Measurements from ENCODE around the gene ZNF267.
"Not testable (repeated sequence)": the region's sequence is repeated elsewhere in the genome, so short reads cannot be mapped to it uniquely, and the experiment has no call there.

The ZNF267 gene

DNA sequence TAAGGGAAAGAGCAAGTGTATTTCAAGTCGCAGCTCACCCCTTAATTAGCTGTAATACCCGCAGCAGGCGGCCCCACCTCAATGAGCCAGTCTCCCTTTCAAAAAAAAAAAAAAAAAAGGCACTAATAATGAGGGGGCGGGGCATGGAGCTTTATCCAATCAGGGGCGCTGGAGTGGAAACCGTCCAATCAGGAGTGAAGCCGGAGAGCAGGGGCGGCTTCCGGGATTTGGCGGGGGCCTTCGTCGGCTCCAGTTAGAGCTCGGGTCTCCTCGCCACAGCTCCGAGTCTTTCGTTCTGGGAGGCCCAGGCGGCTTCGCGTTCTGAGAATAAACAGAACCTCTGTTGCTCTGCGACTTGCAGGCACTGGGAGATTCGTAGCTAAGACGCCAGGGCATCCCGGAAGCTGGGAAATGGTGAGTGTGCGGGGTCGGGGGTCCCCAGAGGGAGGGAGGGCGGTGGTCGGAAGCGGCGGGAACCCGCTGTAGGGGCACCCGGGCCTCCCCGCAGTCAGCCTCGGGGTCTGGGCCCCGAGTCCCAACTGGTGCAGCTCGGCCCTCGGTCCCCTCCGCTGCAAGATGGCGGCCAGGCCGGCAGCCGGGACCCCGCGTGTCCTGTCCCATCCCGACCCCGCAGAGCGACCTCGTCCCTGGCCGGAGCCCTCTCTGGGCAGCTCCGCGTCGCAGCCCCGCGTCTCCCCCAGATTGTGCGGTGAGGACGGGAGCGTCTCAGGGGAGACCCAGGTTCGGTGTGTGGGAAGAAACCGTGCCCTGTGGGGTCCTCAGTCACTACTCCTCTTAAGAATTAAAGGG, at the start of gene ZNF267:
Gene ZNF267, plus strand, starts transcription at position 252 of the 810 bp plus-strand sequence. Its CDS starts 160 bp downstream, at position 412.
- no peak for TF ChIP-seq GATA1 (IDR thresholded peaks at IDR 0.05; ENCODE audit: low read depth, low read length)
- TF ChIP-seq POLR2A (IDR thresholded peaks at IDR 0.05; ENCODE audit: low read length): peak; percentile 85
- peak; percentile 93 to 96 for DNase-seq

GRCh38 chr16:31833047-31833446, 40.6 kb upstream of the ZNF267 start:
- TF ChIP-seq POLR2A (IDR thresholded peaks at IDR 0.05; ENCODE audit: low read length) (no peak), GATA1 (IDR thresholded peaks at IDR 0.05; ENCODE audit: low read depth, low read length) (no peak)
- no peak for DNase-seq

GRCh38 chr16:31836396-31836795, 37.2 kb upstream of the ZNF267 start:
- not testable (repeated sequence) for DNase-seq

- TF ChIP-seq GATA1 (IDR thresholded peaks at IDR 0.05; ENCODE audit: low read depth, low read length): no peak
- no peak for DNase-seq
Measured at GRCh38 chr16:31842864-31843263, 30.7 kb upstream of the ZNF267 start.

- not testable (repeated sequence) for DNase-seq
Measured at GRCh38 chr16:31848572-31848971, 25.0 kb upstream of the ZNF267 start.

GRCh38 chr16:31853291-31853690, 20.3 kb upstream of the ZNF267 start:
- no peak for DNase-seq
- TF ChIP-seq GATA1 (IDR thresholded peaks at IDR 0.05; ENCODE audit: low read depth, low read length): no peak
- TF ChIP-seq POLR2A (IDR thresholded peaks at IDR 0.05; ENCODE audit: low read length): no peak

GRCh38 chr16:31860508-31860907, 13.1 kb upstream of the ZNF267 start:
- no peak for DNase-seq
- TF ChIP-seq GATA1 (IDR thresholded peaks at IDR 0.05; ENCODE audit: low read depth, low read length) (no peak), POLR2A (IDR thresholded peaks at IDR 0.05; ENCODE audit: low read length) (no peak)

DNA sequence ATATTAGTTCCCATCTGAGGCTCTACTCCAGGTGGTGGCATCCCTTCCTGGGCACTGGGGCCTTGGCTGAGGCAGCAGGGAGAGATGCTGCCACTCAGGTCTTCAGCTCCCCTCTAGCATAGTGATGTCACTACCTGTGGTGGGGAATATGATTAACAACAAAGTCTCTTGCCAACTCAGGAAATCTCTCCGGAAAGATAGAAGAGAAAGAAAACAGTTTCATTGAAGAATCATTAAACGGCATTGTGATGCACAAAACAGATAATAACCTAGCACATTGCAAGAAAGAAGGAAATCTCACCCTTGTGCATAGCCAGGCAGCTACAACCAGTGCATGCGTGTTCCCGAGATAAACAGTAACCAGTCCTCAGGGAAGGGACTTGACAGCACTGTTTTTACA, 12.2 kb upstream of the ZNF267 start:
- no peak for DNase-seq
- no peak for TF ChIP-seq GATA1 (IDR thresholded peaks at IDR 0.05; ENCODE audit: low read depth, low read length)
- TF ChIP-seq POLR2A (IDR thresholded peaks at IDR 0.05; ENCODE audit: low read length): no peak

- TF ChIP-seq GATA1 (IDR thresholded peaks at IDR 0.05; ENCODE audit: low read depth, low read length) (no peak), POLR2A (IDR thresholded peaks at IDR 0.05; ENCODE audit: low read length) (no peak)
- DNase-seq: no peak
Measured at GRCh38 chr16:31862761-31863160, 10.8 kb upstream of the ZNF267 start.

- no peak for TF ChIP-seq POLR2A (IDR thresholded peaks at IDR 0.05; ENCODE audit: low read length)
- TF ChIP-seq GATA1 (IDR thresholded peaks at IDR 0.05; ENCODE audit: low read depth, low read length): no peak
- DNase-seq: no peak
Measured at GRCh38 chr16:31868164-31868563, 5.4 kb upstream of the ZNF267 start.

DNA sequence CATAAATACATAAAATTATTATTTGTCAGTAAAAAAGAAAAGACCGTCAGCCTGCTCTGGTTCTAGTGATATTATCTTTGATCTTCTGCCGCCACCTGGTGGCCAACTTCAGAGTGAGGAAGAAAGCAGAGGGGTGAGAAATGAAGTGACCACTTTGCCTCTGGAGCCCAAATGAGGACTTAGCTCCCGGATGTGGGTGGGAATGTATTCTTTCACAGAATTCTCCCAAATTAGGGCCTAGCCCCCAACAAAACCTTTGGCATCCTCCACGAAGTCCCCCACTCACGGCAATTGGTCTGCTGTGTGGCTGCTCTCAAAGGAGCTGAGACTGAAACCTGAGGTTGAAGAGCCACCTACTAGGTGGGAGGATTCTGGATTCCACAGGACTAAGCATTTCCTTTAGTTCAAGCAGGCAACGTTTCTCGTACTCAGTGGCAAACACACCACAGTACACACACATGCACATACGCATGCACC, 4.9 kb upstream of the ZNF267 start:
- DNase-seq: peak; percentile 73 to 87
- TF ChIP-seq POLR2A (IDR thresholded peaks at IDR 0.05; ENCODE audit: low read length) (no peak), GATA1 (IDR thresholded peaks at IDR 0.05; ENCODE audit: low read depth, low read length) (no peak)

GRCh38 chr16:31869511-31870201, 4.0 kb upstream of the ZNF267 start:
- no peak for TF ChIP-seq POLR2A (IDR thresholded peaks at IDR 0.05; ENCODE audit: low read length)
- no peak for TF ChIP-seq GATA1 (IDR thresholded peaks at IDR 0.05; ENCODE audit: low read depth, low read length)
- DNase-seq: peak; percentile 5 to 6

- no peak for TF ChIP-seq GATA1 (IDR thresholded peaks at IDR 0.05; ENCODE audit: low read depth, low read length)
- no peak for TF ChIP-seq POLR2A (IDR thresholded peaks at IDR 0.05; ENCODE audit: low read length)
- no peak for DNase-seq
Measured at GRCh38 chr16:31870809-31871208, 2.8 kb upstream of the ZNF267 start.

DNA sequence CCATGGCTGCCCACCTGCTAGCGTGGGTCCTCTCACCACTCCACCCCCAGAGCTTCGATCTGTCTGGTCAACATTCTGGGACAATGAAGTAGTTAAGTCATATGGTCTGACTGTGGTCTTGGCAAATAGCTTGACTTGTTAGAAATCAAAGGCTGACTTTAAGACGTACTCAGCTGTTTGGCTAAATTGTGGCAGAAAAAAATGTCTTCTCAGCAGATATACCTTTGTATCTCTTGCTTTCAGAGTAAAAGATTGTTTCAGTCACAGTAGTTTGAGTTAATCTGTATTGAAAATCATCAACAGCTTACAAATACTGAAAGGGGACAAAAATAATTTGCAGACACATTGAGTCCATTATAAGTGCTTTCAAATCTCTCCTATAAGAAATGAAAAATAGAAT, 2.1 kb upstream of the ZNF267 start:
- TF ChIP-seq GATA1 (IDR thresholded peaks at IDR 0.05; ENCODE audit: low read depth, low read length) (no peak), POLR2A (IDR thresholded peaks at IDR 0.05; ENCODE audit: low read length) (no peak)

GRCh38 chr16:31872201-31872600, 1.4 kb upstream of the ZNF267 start:
- no peak for DNase-seq
- TF ChIP-seq GATA1 (IDR thresholded peaks at IDR 0.05; ENCODE audit: low read depth, low read length): no peak
- no peak for TF ChIP-seq POLR2A (IDR thresholded peaks at IDR 0.05; ENCODE audit: low read length)

More for the DNA sequence above, 2.1 kb upstream of the ZNF267 start:
- no peak for DNase-seq
